ENCODE results near the gene HOXA7.

GRCh38 chr7:27187475-27188385 lies 31.3 kb upstream of the HOXA7 start:
- no peak for TF ChIP-seq CTCF (IDR thresholded peaks at IDR 0.05; ENCODE audit: borderline replicate concordance, extremely low read depth, low read length, poor library complexity, severe bottlenecking)
- TF ChIP-seq EZH2 (IDR thresholded peaks at IDR 0.05; ENCODE audit: borderline replicate concordance, low read depth, low read length, severe bottlenecking), result no peak
